Sigmoid colon (tissue), 7 donors: ENCODE measurements around the gene DHRS9. TPM values are rescaled to one million over a fixed set of nuclear protein-coding genes. Genes with fewer than 3 reads are reported as not detected.

Experiments used
- DNase-seq: peaks from one replicate; pipeline ENCODE4 v3.0.0-alpha.2; 2019
- H3K27ac ChIP-seq, 4 donors: fragments of 200-600 bp; sonication (generic); one replicate each; pipeline ENCODE4 v1.5.1; 2016 to 2019; ENCODE audit warnings: mild to moderate bottlenecking in 1 of 4
- H3K27me3 ChIP-seq, 3 donors: fragments of 200-600 bp; sonication (generic); one replicate each; pipeline ENCODE4 v1.5.1; 2019; ENCODE audit warnings: mild to moderate bottlenecking in 1 of 3
- H3K36me3 ChIP-seq, 4 donors: fragments of 200-600 bp; sonication (generic); one replicate each; pipeline ENCODE4 v1.5.1; 2016 to 2019
- H3K4me1 ChIP-seq, 4 donors: fragments of 200-600 bp; sonication (generic); one replicate each; pipeline ENCODE4 v1.5.1; 2017 to 2019
- H3K4me3 ChIP-seq, 4 donors: fragments of 200-600 bp; sonication (generic); one replicate each; pipeline ENCODE4 v1.5.1; 2017 to 2019; ENCODE audit warnings: mild to moderate bottlenecking in 2 of 4, moderate library complexity in 1 of 4
- H3K9me3 ChIP-seq, 4 donors: fragments of 200-600 bp in 3 of 4; sonication (generic) in 3 of 4; one replicate each; pipeline versions ENCODE4 v1.5.1 to v1.6.1; 2013 to 2019
- EP300 ChIP-seq, 4 donors: sonication (generic); formaldehyde crosslinking; IDR thresholded peaks; one replicate each; pipeline ENCODE4 v1.6.1; 2017; ENCODE audit warnings: antibody characterized with exemption in 4 of 4
- POLR2A ChIP-seq, 2 donors: fragments of 450-650 bp; IDR thresholded peaks; one replicate each; pipeline ENCODE4 v1.6.1; 2016; ENCODE audit warnings: antibody characterized with exemption in 2 of 2, mild to moderate bottlenecking in 2 of 2, moderate library complexity in 2 of 2
- POLR2AphosphoS5 ChIP-seq, 4 donors: sonication (generic); formaldehyde crosslinking; IDR thresholded peaks; one replicate each; pipeline ENCODE4 v1.6.1; 2017; ENCODE audit warnings: antibody characterized with exemption in 4 of 4
- WGBS, 2 donors: extraction: QIAGEN DNeasy Blood & Tissue Kit; methylation state at CpG; one replicate each; pipeline ENCODE4 v1.1.7; 2013; 5-methylcytosine and 5-hydroxymethylcytosine counted together
- intact Hi-C: fragments of 100-400 bp; cut with DNase I; formaldehyde crosslinking; loops from one replicate; pipeline ENCODE4 v1.15.1; 2023
- polyA plus RNA-seq, 3 donors: library from polyadenylated mRNA; stranded (reverse); fragments of 200-250 nt; gene quantifications; one replicate each; pipeline ENCODE4 v1.2.3, GENCODE V29; 2013
- total RNA-seq, 4 donors: library from RNA; depleted of rRNA; stranded (reverse); fragments of >200 nt; gene quantifications; one replicate each; pipeline ENCODE4 v1.1.0, GENCODE V29; 2016
- TF ChIP-seq, protein P1 (sequence below), 4 experiments: fragments of 450-650 bp in 3 of 4; fragments of 200-600 bp in 1 of 4; IDR thresholded peaks; one replicate each; pipeline ENCODE4 v1.5.1; 2016 to 2019; ENCODE audit warnings: antibody characterized with exemption in 4 of 4, mild to moderate bottlenecking in 3 of 4, moderate library complexity in 2 of 4
- donor health status: healthy with polysubstance abuse.
- donor health status: Bipolar disorder and iron deficiency.
- donor health status: healthy.

DHRS9 gene
- total and polyA plus RNA-seq, 7 donors = 0.36 to 150 (median 1.3) TPM

DNA sequence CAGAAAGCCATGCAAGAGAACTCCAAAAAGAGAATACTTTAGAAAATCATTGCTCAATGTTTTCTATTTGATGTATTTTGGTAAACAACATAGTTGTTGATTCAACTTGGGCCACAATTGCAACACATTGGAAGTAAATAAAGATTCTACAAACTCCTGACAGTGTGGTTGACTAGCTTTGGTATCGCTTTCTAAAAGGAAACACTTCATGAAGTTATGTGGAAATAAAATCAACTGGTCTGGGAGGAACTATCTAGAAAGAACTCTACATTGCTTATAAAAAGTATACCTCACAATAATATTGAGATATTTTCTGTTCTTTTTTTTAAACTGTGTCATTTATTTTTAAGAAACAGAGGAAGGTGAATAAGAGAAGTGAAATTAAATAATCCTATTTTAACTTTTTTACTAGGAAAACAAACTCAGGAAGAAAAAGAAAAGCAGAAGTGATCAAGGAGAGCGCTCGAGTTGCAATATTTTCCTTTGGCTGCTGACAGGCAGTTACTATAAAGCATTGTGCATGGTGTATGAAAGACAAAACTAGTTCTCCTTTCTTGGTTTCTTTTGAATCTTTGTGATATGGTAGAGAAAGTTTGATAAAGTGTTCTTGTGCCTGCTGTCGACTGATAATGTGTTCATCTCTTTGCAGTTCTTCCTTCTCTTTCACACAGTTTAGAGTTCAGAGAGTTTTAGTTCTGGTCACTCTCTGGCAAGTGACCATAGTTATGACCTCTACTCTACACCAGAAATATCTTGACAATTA is 3.0 kb downstream of the DHRS9 start:
- intact Hi-C loops = no loop called here
- Histone ChIP-seq H3K4me1 (no peaks in the 10 kb centered on the region), H3K4me3 (no peak overlapping the region), H3K9me3 (no peaks in the 10 kb centered on the region), H3K36me3 (no peaks in the 10 kb centered on the region), H3K27ac (no peak overlapping the region), H3K27me3 (no peaks in the 10 kb centered on the region)
- TF ChIP-seq, protein P1, sequence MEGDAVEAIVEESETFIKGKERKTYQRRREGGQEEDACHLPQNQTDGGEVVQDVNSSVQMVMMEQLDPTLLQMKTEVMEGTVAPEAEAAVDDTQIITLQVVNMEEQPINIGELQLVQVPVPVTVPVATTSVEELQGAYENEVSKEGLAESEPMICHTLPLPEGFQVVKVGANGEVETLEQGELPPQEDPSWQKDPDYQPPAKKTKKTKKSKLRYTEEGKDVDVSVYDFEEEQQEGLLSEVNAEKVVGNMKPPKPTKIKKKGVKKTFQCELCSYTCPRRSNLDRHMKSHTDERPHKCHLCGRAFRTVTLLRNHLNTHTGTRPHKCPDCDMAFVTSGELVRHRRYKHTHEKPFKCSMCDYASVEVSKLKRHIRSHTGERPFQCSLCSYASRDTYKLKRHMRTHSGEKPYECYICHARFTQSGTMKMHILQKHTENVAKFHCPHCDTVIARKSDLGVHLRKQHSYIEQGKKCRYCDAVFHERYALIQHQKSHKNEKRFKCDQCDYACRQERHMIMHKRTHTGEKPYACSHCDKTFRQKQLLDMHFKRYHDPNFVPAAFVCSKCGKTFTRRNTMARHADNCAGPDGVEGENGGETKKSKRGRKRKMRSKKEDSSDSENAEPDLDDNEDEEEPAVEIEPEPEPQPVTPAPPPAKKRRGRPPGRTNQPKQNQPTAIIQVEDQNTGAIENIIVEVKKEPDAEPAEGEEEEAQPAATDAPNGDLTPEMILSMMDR (IDR thresholded peaks at IDR 0.05) = no peak
- TF ChIP-seq EP300 (IDR thresholded peaks at IDR 0.05) = no peak
- no peak for TF ChIP-seq POLR2AphosphoS5 (IDR thresholded peaks at IDR 0.05)
- TF ChIP-seq POLR2A (IDR thresholded peaks at IDR 0.05) = no peak
- no peak for DNase-seq
- 54 to 79% methylated on average over 4 of the region's 4 CpGs for WGBS, 2 donors

DNA sequence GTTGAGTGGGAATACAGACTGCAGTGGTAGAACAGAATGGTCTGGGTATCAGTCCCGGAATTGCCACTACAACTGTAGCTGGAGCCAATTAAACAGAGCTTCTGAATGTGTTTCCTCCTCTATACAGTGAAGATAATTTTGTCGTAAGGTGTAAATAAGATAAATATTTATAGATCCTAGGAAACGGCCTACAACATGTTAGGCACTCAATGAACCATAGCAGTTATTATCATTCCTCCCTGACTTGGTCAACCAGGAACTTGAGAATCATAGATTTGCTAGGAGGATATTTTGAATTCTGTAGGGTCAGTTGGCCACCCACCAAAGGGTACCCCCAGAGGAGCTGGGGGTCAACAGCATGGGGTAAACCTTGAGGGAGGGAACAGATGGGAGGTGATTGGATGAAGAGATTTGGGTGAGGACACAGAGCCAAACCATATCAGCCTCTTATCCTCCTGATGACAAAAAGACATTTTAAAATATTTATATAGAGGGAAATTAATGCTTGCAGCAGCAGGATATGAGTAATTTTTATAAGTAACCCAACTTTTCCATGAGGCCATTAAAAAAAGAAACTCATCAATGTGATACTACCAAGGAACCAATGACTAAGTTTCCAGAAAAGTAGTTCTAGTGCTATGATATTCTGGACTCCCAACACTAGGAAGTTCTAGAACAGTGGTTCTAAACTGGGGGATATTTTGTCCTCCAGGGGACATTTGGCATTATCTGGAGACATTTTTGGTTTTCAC is 4.0 kb downstream of the DHRS9 start:
- 78 to 79% methylated on average over 3 of the region's 3 CpGs for WGBS, 2 donors
- Histone ChIP-seq H3K4me3 (no peak overlapping the region), H3K36me3 (no peaks in the 10 kb centered on the region), H3K27ac (no peak overlapping the region), H3K4me1 (no peaks in the 10 kb centered on the region), H3K27me3 (no peaks in the 10 kb centered on the region), H3K9me3 (no peaks in the 10 kb centered on the region)
- intact Hi-C loops = no loop called here
- TF ChIP-seq POLR2AphosphoS5 (IDR thresholded peaks at IDR 0.05) (no peak), EP300 (IDR thresholded peaks at IDR 0.05) (no peak), POLR2A (IDR thresholded peaks at IDR 0.05) (no peak)
- TF ChIP-seq, protein P1 (IDR thresholded peaks at IDR 0.05) = no peak
- DNase-seq = no peak

DNA sequence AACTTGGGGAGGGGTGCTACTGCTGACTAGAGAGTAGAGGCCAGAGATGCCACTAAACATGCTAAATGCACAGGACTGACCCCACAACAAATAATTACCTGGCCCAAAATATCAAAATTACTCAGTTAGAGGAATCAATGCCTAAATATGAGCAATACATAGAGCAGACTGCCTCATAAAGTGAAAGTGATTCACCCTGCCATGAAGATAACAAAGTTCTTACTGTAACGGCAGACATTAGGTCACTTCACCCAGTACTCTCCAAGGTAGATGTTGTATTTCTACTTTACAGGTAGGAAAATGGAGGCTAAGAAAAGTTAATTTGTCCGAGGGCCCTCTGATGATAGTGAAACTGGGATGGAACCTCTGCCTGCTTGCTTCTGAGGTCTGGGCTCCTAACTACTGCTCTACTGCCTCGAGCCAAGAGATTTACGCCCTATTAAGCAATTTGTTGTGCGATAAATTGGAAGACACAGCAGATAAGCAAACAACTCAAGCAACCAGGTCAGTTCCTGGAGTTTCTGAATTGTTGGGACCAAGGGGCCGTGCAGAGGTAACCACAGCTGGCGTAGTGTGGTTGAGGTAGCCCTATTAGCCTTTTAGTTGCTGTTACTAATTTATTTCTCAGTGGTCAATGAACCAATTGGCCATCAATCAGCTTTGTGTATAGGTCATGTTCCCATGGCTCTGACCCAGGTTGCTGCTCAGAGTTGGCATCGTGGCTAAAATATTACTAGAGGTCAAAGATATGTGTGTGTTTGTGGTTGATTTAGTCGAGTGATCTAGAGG is 4.8 kb downstream of the DHRS9 start:
- 83 to 86% methylated on average over 9 of the region's 9 CpGs for WGBS, 2 donors
- no peaks in the 10 kb centered on the region for H3K4me1 ChIP-seq
- H3K36me3 ChIP-seq = no peaks in the 10 kb centered on the region
- H3K27me3 ChIP-seq = no peaks in the 10 kb centered on the region
- H3K4me3 ChIP-seq = no peak overlapping the region
- H3K27ac ChIP-seq = no peak overlapping the region
- intact Hi-C loops = no loop called here
- no peaks in the 10 kb centered on the region for H3K9me3 ChIP-seq
- DNase-seq = no peak
- TF ChIP-seq POLR2A (IDR thresholded peaks at IDR 0.05) (no peak), POLR2AphosphoS5 (IDR thresholded peaks at IDR 0.05) (no peak), EP300 (IDR thresholded peaks at IDR 0.05) (no peak)
- TF ChIP-seq, protein P1 (IDR thresholded peaks at IDR 0.05) = no peak

DNA sequence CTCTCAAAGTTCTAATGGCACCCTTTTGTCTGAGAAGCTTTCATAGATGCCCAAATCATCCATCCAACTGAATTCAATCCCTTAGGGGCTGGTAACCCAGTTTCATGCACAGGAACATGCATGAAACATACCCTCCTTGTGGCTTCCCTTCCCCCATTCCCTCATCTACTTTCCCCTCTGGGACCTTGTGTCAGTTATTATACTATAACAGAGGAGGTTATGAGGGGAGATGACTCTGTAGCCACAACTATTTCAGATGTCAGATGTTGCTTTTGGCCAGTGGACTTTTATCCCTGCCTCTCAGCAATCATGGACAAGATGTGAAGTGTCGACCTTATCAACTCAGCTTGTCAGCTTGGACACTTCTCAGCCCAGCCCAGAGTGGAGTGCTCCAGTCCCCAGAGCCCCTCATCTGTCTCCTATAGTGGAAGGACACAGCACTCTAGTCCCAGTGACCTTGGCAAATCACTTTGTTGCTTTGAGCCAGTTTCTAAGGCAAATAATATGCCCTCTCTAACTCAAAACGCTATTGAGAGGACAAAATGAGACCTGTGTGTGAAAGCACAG is 8.4 kb downstream of the DHRS9 start:
- H3K4me3 ChIP-seq = no peak overlapping the region
- intact Hi-C loops = no loop called here
- no peak overlapping the region for H3K27ac ChIP-seq
- 32 to 61% methylated on average over 2 of the region's 2 CpGs for WGBS, 2 donors
- DNase-seq = no peak
- no peaks in the 10 kb centered on the region for H3K9me3 ChIP-seq
- TF ChIP-seq, protein P1 (IDR thresholded peaks at IDR 0.05) = no peak
- TF ChIP-seq EP300 (IDR thresholded peaks at IDR 0.05) (no peak), POLR2A (IDR thresholded peaks at IDR 0.05) (no peak)
- H3K36me3 ChIP-seq = no peaks in the 10 kb centered on the region
- no peaks in the 10 kb centered on the region for H3K27me3 ChIP-seq
- H3K4me1 ChIP-seq = no peaks in the 10 kb centered on the region
